GM12891 (cell line): ENCODE measurements around the gene VAX1.
"Not testable (repeated sequence)": the region's sequence is repeated elsewhere in the genome, so short reads cannot be mapped to it uniquely, and the experiment has no call there.

Source experiments
- DNase-seq: peaks from one replicate; pipeline ENCODE4 v3.0.0; 2011; ENCODE audit warnings: low spot score; ENCODE audit not compliant: insufficient read length
- FAIRE-seq: peaks from 2 replicates; lab custom pipeline; 2011; peaks lifted over from hg19 to GRCh38; lab: Jason Lieb, UNC
- PAX5 ChIP-seq: IDR thresholded peaks from 2 replicates; pipeline ENCODE4 v1.6.1; 2011; ENCODE audit warnings: low read length, moderate library complexity, mild to moderate bottlenecking; ENCODE audit not compliant: insufficient read depth, severe bottlenecking
- POLR2A ChIP-seq: IDR thresholded peaks from 2 replicates; pipeline ENCODE4 v1.6.1; 2011; ENCODE audit warnings: low read depth, low read length, control low read depth
- POLR2AphosphoS5 ChIP-seq: IDR thresholded peaks from 2 replicates; pipeline ENCODE4 v1.6.1; 2011; ENCODE audit warnings: low read depth, low read length, control low read depth
- POU2F2 ChIP-seq: IDR thresholded peaks from 2 replicates; pipeline ENCODE4 v1.6.1; 2011; ENCODE audit warnings: low read depth, mild to moderate bottlenecking, control low read depth, low read length, moderate library complexity
- SPI1 ChIP-seq: IDR thresholded peaks from 2 replicates; pipeline ENCODE4 v1.6.1; 2011; ENCODE audit warnings: low read depth, low read length, control low read depth
- TAF1 ChIP-seq: IDR thresholded peaks from 2 replicates; pipeline ENCODE4 v1.6.1; 2011; ENCODE audit warnings: low read depth, low read length, control low read depth

VAX1 gene

GRCh38 chr10:117134306-117135025 is 3.6 kb downstream of the VAX1 start:
- no peak for FAIRE-seq
- no peak for TF ChIP-seq SPI1
- no peak for TF ChIP-seq POLR2A
- TF ChIP-seq TAF1: no peak
- no peak for TF ChIP-seq PAX5
- no peak for TF ChIP-seq POU2F2
- no peak for TF ChIP-seq POLR2AphosphoS5
- no peak for DNase-seq

- TF ChIP-seq PAX5 (no peak), SPI1 (no peak), POLR2AphosphoS5 (no peak), TAF1 (no peak), POLR2A (no peak), POU2F2 (no peak)
- DNase-seq (no peak), FAIRE-seq (no peak)
Measured at GRCh38 chr10:117134056-117134305, 4.1 kb downstream of the VAX1 start.

GRCh38 chr10:117133273-117134055 is 4.6 kb downstream of the VAX1 start:
- TF ChIP-seq PAX5 (no peak), POLR2AphosphoS5 (no peak), POLR2A (no peak), POU2F2 (no peak), TAF1 (no peak), SPI1 (no peak)
- DNase-seq (no peak), FAIRE-seq (no peak)

GRCh38 chr10:117132751-117133231 is 5.3 kb downstream of the VAX1 start:
- TF ChIP-seq SPI1: no peak
- no peak for TF ChIP-seq TAF1
- no peak for TF ChIP-seq PAX5
- no peak for TF ChIP-seq POU2F2
- no peak for TF ChIP-seq POLR2A
- TF ChIP-seq POLR2AphosphoS5: no peak
- FAIRE-seq: no peak
- DNase-seq: no peak

GRCh38 chr10:117131376-117132327 is 6.4 kb downstream of the VAX1 start:
- no peak for DNase-seq
- TF ChIP-seq TAF1 (no peak), PAX5 (no peak), POU2F2 (no peak)

GRCh38 chr10:117130862-117131375 is 7.2 kb downstream of the VAX1 start:
- no peak for FAIRE-seq
- TF ChIP-seq POU2F2: no peak
- no peak for TF ChIP-seq POLR2AphosphoS5
- TF ChIP-seq PAX5: no peak
- TF ChIP-seq TAF1: no peak
- no peak for TF ChIP-seq SPI1
- TF ChIP-seq POLR2A: no peak
- no peak for DNase-seq

More at GRCh38 chr10:117131376-117132327, 6.4 kb downstream of the VAX1 start:
- FAIRE-seq: no peak

GRCh38 chr10:117130346-117130745 is 7.7 kb downstream of the VAX1 start:
- DNase-seq: no peak
- no peak for FAIRE-seq
- TF ChIP-seq TAF1 (no peak), POLR2AphosphoS5 (no peak), POU2F2 (no peak), PAX5 (no peak), POLR2A (no peak), SPI1 (no peak)

GRCh38 chr10:117126645-117127044 is 11.4 kb downstream of the VAX1 start:
- not testable (repeated sequence) for FAIRE-seq, DNase-seq

- FAIRE-seq (no peak), DNase-seq (no peak)
- TF ChIP-seq POLR2AphosphoS5: no peak
- no peak for TF ChIP-seq POU2F2
- no peak for TF ChIP-seq SPI1
- TF ChIP-seq POLR2A: no peak
- no peak for TF ChIP-seq TAF1
- TF ChIP-seq PAX5: no peak
Measured at GRCh38 chr10:117126034-117126433, 12.0 kb downstream of the VAX1 start.

GRCh38 chr10:117112220-117112619 is 25.9 kb downstream of the VAX1 start:
- no peak for TF ChIP-seq SPI1
- DNase-seq: no peak
- no peak for FAIRE-seq
